T-cell (primary cell): ENCODE data around the gene ADRB2. TPM values are rescaled to one million over a fixed set of nuclear protein-coding genes. Genes with fewer than 3 reads are reported as not detected.

Experiments used
- ATAC-seq, 4 experiments: fragments of 200-7000 bp in 3 of 4; fragments of 150-1000 bp in 1 of 4; cut with Tn5 transposase; replicated peaks in 1 of 4; 1 replicate in 3 of 4; 2 replicates in 1 of 4; pipeline ENCODE4 v1.10.0; 2021; ENCODE audit warnings: moderate library complexity in 3 of 4, mild to moderate bottlenecking in 2 of 4, moderate number of reproducible peaks in 1 of 4
- CTCF ChIA-PET, 2 donors: fragments of 300-600 bp; sonication (Branson Sonifier 250); formaldehyde crosslinking; loops; one replicate each; lab custom pipeline; 2022; ENCODE audit warnings: antibody characterized with exemption in 2 of 2; lab: Charles Lee
- POLR2A ChIA-PET, 2 donors: fragments of 300-600 bp; sonication (Branson Sonifier 250); formaldehyde crosslinking; loops; one replicate each; lab custom pipeline; 2022; ENCODE audit warnings: antibody characterized with exemption in 2 of 2; lab: Charles Lee
- DNase-seq, 35 experiments: peaks; one replicate each; pipeline versions ENCODE4 v3.0.0 to v3.0.0-alpha.2; 2013 to 2023
- H3K27ac ChIP-seq: one replicate; pipeline ENCODE4 v1.5.1; 2013; ENCODE audit warnings: low read length
- H3K27me3 ChIP-seq, 2 experiments: replicated peaks in 1 of 2; 1 replicate in 1 of 2; 2 replicates in 1 of 2; pipeline versions ENCODE4 v1.6.1 to v1.7.0; 2013; ENCODE audit warnings: low read length in 1 of 2, mixed read lengths in 1 of 2; ENCODE audit not compliant: control insufficient read depth in 2 of 2, insufficient read depth in 2 of 2; ENCODE audit errors: extremely low read depth in 1 of 2
- H3K36me3 ChIP-seq, 2 donors: 1 replicate in 1 of 2; 2 replicates in 1 of 2; pipeline versions ENCODE4 v1.6.1 to v1.7.0; 2013; ENCODE audit warnings: low read length in 1 of 2; ENCODE audit not compliant: control insufficient read depth in 2 of 2, insufficient read depth in 1 of 2; ENCODE audit errors: extremely low read depth in 1 of 2
- H3K4me1 ChIP-seq, 2 experiments: 1 replicate in 1 of 2; 2 replicates in 1 of 2; pipeline versions ENCODE4 v1.6.1 to v1.7.0; 2013; ENCODE audit warnings: low read length in 2 of 2, mixed read lengths in 1 of 2; ENCODE audit not compliant: insufficient read depth in 2 of 2, control insufficient read depth in 1 of 2; ENCODE audit errors: extremely low read depth in 1 of 2
- H3K4me3 ChIP-seq, 2 donors: 1 replicate in 1 of 2; 2 replicates in 1 of 2; pipeline versions ENCODE4 v1.5.1 to v1.7.0; 2013; ENCODE audit warnings: mild to moderate bottlenecking in 2 of 2, low read length in 1 of 2, moderate library complexity in 1 of 2; ENCODE audit not compliant: control insufficient read depth in 1 of 2; ENCODE audit errors: extremely low read depth in 1 of 2
- H3K9me3 ChIP-seq: 2 replicates; pipeline ENCODE4 v1.7.0; 2013
- H3K27ac Mint-ChIP-seq, 2 donors: one replicate each; pipeline ENCODE4 v1.8.0; 2020 to 2021; ENCODE audit warnings: mild to moderate bottlenecking in 2 of 2, mixed read lengths in 2 of 2
- H3K27me3 Mint-ChIP-seq, 2 donors: one replicate each; pipeline ENCODE4 v1.8.0; 2021 to 2022; ENCODE audit warnings: mixed read lengths in 2 of 2
- H3K36me3 Mint-ChIP-seq: one replicate; pipeline ENCODE4 v1.8.0; 2021; ENCODE audit warnings: mixed read lengths
- H3K4me1 Mint-ChIP-seq, 3 donors: one replicate each; pipeline ENCODE4 v1.8.0; 2020 to 2022; ENCODE audit warnings: mixed read lengths in 3 of 3, mild to moderate bottlenecking in 1 of 3
- H3K4me3 Mint-ChIP-seq, 3 donors: one replicate each; pipeline ENCODE4 v1.8.0; 2020 to 2022; ENCODE audit warnings: mild to moderate bottlenecking in 3 of 3, mixed read lengths in 3 of 3, moderate library complexity in 3 of 3
- H3K9me3 Mint-ChIP-seq, 3 donors: one replicate each; pipeline ENCODE4 v1.8.0; 2020 to 2022; ENCODE audit warnings: mixed read lengths in 3 of 3
- WGBS: methylation state at CpG from one replicate; pipeline ENCODE4 v1.1.5; 2013; ENCODE audit warnings: missing lambda C conversion rate; ENCODE audit not compliant: insufficient coverage; 5-methylcytosine and 5-hydroxymethylcytosine counted together
- total RNA-seq, 35 experiments: library from RNA in 6 of 35; stranded (reverse) in 6 of 35; fragments of 120-200 nt in 1 of 35; gene quantifications; one replicate each; pipeline versions ENCODE4 v1.2.1 to v1.2.4 and lab custom pipeline; 2013 to 2026

The ADRB2 gene
- total RNA-seq, 5 donors from 2014 or later (not counting 1 experiment from before 2014, with no cell fraction given), result 2.3 to 11.3 (median 7.2) TPM

GRCh38 chr5:148816357-148816756 lies 10.1 kb upstream of the ADRB2 start:
- Mint-ChIP-seq H3K4me1 (peaks cover 8 to 18% (median 8%) of the 10 kb centered on the region in 3 donors), H3K27ac (no peak overlapping the region), H3K27me3 (peaks cover 0 to 4% of the 10 kb centered on the region in 2 donors), H3K4me3 (no peak overlapping the region), H3K9me3 (no peaks in the 10 kb centered on the region), H3K36me3 (no peaks in the 10 kb centered on the region)
- H3K27ac ChIP-seq, result no peak overlapping the region
- ATAC-seq (no peak), DNase-seq (no peak)
- H3K27me3 ChIP-seq, result no peaks in the 10 kb centered on the region
- POLR2A ChIA-PET, result interaction anchor here (0.5 to 0.7 kb wide), 2 partner anchors 10 to 422 kb away, joined by 3 to 4 read pairs; no protein-coding TSS in a partner anchor
- no peaks in the 10 kb centered on the region for H3K4me1 ChIP-seq
- CTCF ChIA-PET, result interaction anchor here in 1 of 2 donors (0.6 kb wide), 1 partner anchor 12 kb away, joined by 3 read pairs; no protein-coding TSS in a partner anchor
- H3K4me3 ChIP-seq, result no peak overlapping the region
- H3K36me3 ChIP-seq, result no peaks in the 10 kb centered on the region
- H3K9me3 ChIP-seq, result no peaks in the 10 kb centered on the region
- no CpG with 5 or more reads among the region's 1 CpG for WGBS

DNA sequence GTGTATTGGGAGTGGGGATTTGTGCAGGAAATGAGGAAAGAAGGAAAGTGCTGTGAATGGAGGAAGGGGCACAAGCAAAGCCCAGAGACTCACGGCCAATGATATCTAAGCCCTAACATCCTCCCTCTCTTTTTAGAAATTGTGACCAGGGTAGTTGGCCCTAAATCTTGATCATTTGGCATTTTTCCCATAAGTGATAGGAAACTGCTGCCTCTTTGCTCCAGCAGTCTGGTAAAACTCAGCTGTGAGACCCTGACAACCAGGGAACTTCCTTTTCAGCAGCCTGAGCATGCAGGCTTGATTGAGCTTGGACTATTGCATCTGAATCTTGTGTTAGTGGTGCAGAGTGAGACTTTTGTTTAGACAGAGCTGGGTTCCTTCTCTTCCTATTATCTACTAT lies 9.6 kb upstream of the ADRB2 start:
- Mint-ChIP-seq H3K36me3 (no peaks in the 10 kb centered on the region), H3K27ac (no peak overlapping the region), H3K27me3 (peaks cover 0 to 4% of the 10 kb centered on the region in 2 donors), H3K4me3 (no peak overlapping the region), H3K9me3 (no peaks in the 10 kb centered on the region), H3K4me1 (peaks cover 3 to 14% (median 4%) of the 10 kb centered on the region in 3 donors)
- Histone ChIP-seq H3K36me3 (no peaks in the 10 kb centered on the region), H3K4me3 (no peak overlapping the region), H3K4me1 (no peaks in the 10 kb centered on the region), H3K9me3 (no peaks in the 10 kb centered on the region), H3K27me3 (no peaks in the 10 kb centered on the region), H3K27ac (no peak overlapping the region)
- POLR2A ChIA-PET, result no interaction called here
- ATAC-seq (no peak), DNase-seq (no peak)
- CTCF ChIA-PET, result no interaction called here
- WGBS, result no CpG with 5 or more reads among the region's 1 CpG

GRCh38 chr5:148817606-148818005 lies 8.8 kb upstream of the ADRB2 start:
- no peak overlapping the region for H3K4me3 Mint-ChIP-seq
- ATAC-seq (no peak), DNase-seq (no peak)
- ChIA-PET POLR2A (no interaction called here), CTCF (no interaction called here)
- no peak overlapping the region for H3K27ac ChIP-seq
- peaks cover 0 to 10% (median 0%) of the 10 kb centered on the region in 3 donors for H3K4me1 Mint-ChIP-seq
- H3K9me3 ChIP-seq, result no peaks in the 10 kb centered on the region
- H3K27me3 ChIP-seq, result no peaks in the 10 kb centered on the region
- no peaks in the 10 kb centered on the region for H3K9me3 Mint-ChIP-seq
- H3K36me3 ChIP-seq, result no peaks in the 10 kb centered on the region
- no peak overlapping the region for H3K4me3 ChIP-seq
- H3K27ac Mint-ChIP-seq, result no peak overlapping the region
- WGBS, result 100% methylated on average over 1 of the region's 1 CpG
- H3K27me3 Mint-ChIP-seq, result peaks cover 0 to 4% of the 10 kb centered on the region in 2 donors
- no peaks in the 10 kb centered on the region for H3K4me1 ChIP-seq
- H3K36me3 Mint-ChIP-seq, result no peaks in the 10 kb centered on the region

- Mint-ChIP-seq H3K9me3 (no peaks in the 10 kb centered on the region), H3K36me3 (no peaks in the 10 kb centered on the region), H3K27ac (no peak overlapping the region), H3K4me1 (peaks cover 4 to 16% (median 6%) of the 10 kb centered on the region in 3 donors), H3K27me3 (peaks cover 0 to 4% of the 10 kb centered on the region in 2 donors), H3K4me3 (no peak overlapping the region)
- WGBS, result 75% methylated on average over 4 of the region's 6 CpGs
- DNase-seq (peak in 4 of 35 experiments; percentile 18 to 65 (median 25)), ATAC-seq (peak in 2 of 4 experiments; percentile 43 to 48)
- no peaks in the 10 kb centered on the region for H3K9me3 ChIP-seq
- no peak overlapping the region for H3K27ac ChIP-seq
- peaks cover 2 to 6% of the 10 kb centered on the region in 2 experiments for H3K4me1 ChIP-seq
- ChIA-PET POLR2A (no interaction called here), CTCF (interaction anchor here (0.6 to 2.6 kb wide), 19 partner anchors 8 to 213 kb away, joined by 3 to 28 read pairs (median 4); no protein-coding TSS in a partner anchor)
- H3K36me3 ChIP-seq, result no peaks in the 10 kb centered on the region
- H3K27me3 ChIP-seq, result peaks cover 0 to under 1% of the 10 kb centered on the region in 2 experiments
- no peak overlapping the region for H3K4me3 ChIP-seq
Observed at GRCh38 chr5:148820461-148821395, 5.7 kb upstream of the ADRB2 start.

DNA sequence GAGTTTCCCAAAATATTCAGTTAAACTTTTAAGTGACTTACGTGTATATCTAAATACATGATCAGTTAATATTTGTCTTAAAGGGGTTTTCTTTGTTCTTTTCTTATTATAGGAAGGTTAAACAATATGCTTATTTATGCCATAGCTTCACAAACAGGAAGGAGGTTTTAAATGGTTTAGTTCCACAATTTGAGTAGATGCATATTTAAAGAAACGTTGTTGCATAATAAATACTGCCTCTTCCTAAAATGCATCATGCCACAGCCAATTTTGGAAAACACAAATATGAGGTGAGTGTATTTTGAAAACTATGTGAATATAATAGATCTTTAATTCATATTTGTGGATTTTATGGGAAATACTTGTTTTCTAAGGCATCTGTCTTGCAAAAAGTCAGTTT lies 2.5 kb upstream of the ADRB2 start:
- no peak for ATAC-seq
- Histone ChIP-seq H3K27ac (no peak overlapping the region), H3K4me3 (no peak overlapping the region), H3K36me3 (no peaks in the 10 kb centered on the region), H3K9me3 (no peaks in the 10 kb centered on the region), H3K4me1 (peaks cover 3 to 23% of the 10 kb centered on the region in 2 experiments), H3K27me3 (peaks cover 0 to 5% of the 10 kb centered on the region in 2 experiments)
- Mint-ChIP-seq H3K4me3 (no peak overlapping the region), H3K27me3 (peaks cover 0 to 4% of the 10 kb centered on the region in 2 donors), H3K9me3 (no peaks in the 10 kb centered on the region), H3K4me1 (peaks cover 16 to 35% (median 27%) of the 10 kb centered on the region in 3 donors), H3K27ac (no peak overlapping the region), H3K36me3 (no peaks in the 10 kb centered on the region)
- POLR2A ChIA-PET, result no interaction called here
- CTCF ChIA-PET, result interaction anchor here (0.7 to 1.3 kb wide), 3 partner anchors 9 to 85 kb away, joined by 3 to 4 read pairs (median 4); no protein-coding TSS in a partner anchor
- no peak for DNase-seq
- no CpG with 5 or more reads among the region's 2 CpGs for WGBS

GRCh38 chr5:148825716-148826052 lies 727 bp upstream of the ADRB2 start:
- POLR2A ChIA-PET, result interaction anchor here (0.6 to 1.0 kb wide), 5 partner anchors 10 to 65 kb away, joined by 3 to 5 read pairs (median 3); no protein-coding TSS in a partner anchor

More at GRCh38 chr5:148825716-148826052, 727 bp upstream of the ADRB2 start:
- 0% methylated on average over 9 of the region's 9 CpGs for WGBS
- no peaks in the 10 kb centered on the region for H3K9me3 Mint-ChIP-seq
- Histone ChIP-seq H3K27ac (peak overlapping the region; percentile 71), H3K36me3 (no peaks in the 10 kb centered on the region), H3K4me3 (peak overlapping the region; percentile 76 to 93), H3K9me3 (no peaks in the 10 kb centered on the region), H3K4me1 (peaks cover 3 to 23% of the 10 kb centered on the region in 2 experiments), H3K27me3 (peaks cover 0 to 5% of the 10 kb centered on the region in 2 experiments)
- H3K4me1 Mint-ChIP-seq, result peaks cover 34 to 48% (median 42%) of the 10 kb centered on the region in 3 donors
- H3K4me3 Mint-ChIP-seq, result peak overlapping the region; percentile 83 to 90 (median 86)
- CTCF ChIA-PET, result interaction anchor here in 1 of 2 donors (0.6 to 1.6 kb wide), 3 partner anchors 15 to 1372 kb away, joined by 3 to 7 read pairs (median 3); no protein-coding TSS in a partner anchor
- H3K27ac Mint-ChIP-seq, result peak overlapping the region; percentile 87 to 88
- peaks cover 0 to 4% of the 10 kb centered on the region in 2 donors for H3K27me3 Mint-ChIP-seq
- no peaks in the 10 kb centered on the region for H3K36me3 Mint-ChIP-seq
- ATAC-seq (peak in 1 of 4 experiments; percentile 28), DNase-seq (no peak)
